GM18502 (cell line): Measurements from ENCODE around the gene AFF1.
"Not testable (repeated sequence)": the region's sequence is repeated elsewhere in the genome, so short reads cannot be mapped to it uniquely, and the experiment has no call there.

ENCODE experiments used
- ATAC-seq: cut with Tn5 transposase; IDR thresholded peaks from one replicate; pipeline ENCODE4 v1.9.1; 2021; ENCODE audit warnings: mild to moderate bottlenecking; ENCODE audit not compliant: unreplicated experiment, poor library complexity

Gene AFF1

DNA sequence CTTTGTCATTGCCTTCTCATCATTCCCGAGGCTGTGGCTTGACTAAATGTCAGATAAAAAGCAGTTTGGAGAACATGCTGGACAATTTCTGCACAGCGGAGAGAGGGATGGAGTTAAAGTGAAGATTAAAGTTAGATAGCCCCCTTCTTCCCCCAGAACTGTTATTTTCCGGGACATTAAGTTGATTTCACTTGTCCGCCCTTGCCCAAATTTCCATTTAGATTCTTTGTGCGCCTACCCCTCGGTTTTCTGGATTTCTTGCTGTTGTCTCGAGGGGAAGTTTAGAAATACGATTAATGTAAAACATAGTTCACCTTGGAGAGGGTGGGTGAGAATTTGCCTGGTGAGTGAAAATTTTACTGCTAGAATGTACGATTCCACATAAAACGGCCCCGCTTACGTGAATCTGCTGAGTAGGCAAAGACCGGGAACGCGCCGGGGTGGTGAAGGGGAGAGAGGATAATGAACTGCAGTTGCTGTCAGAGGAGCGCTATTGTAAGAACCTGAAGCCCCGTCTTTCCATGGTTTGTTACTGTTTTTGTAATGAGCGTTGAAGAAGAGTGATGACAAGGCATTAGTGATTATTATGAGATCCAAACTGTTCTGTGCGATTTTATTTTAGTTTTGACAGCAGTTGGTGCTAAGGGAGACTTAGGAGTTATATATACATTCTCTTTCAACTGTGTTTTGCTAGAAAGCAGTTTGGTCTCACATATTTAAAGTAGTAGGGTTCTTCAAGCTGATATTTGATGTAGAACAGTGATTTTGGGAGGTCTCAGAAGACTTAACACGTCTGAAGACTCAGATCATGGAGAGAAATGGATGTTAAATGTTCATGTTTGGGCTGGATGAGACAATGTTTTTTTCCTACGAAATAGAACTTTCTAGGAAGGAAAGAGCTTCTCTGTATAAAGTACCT lies 73.0 kb downstream of the AFF1 start:
- no peak for ATAC-seq

DNA sequence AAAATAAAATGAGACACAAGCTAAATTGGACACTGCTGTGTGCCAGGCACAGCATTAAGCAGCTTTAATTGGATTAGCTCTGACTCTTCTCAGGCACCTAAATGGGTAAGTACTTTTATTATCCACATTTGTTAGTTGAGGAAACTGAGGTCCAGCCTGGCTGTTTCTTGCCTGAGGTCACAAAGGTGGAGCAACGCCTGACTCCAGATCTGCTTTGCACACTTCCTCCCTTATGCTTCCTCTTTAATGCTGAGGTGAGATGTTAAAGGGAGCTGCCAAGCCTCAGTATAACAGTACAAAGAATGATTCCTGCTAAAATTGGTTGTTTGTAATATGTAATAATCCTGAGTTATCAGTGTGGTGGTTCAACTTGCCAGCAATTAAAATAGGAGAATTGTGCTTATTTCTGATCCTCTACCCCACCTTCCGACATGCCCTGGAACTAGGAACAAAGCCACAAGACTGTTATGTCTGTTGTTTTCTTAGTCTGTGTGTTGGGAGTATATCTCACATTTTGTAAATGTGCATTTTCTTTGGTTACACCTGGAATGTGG lies 74.4 kb downstream of the AFF1 start:
- no peak for ATAC-seq

DNA sequence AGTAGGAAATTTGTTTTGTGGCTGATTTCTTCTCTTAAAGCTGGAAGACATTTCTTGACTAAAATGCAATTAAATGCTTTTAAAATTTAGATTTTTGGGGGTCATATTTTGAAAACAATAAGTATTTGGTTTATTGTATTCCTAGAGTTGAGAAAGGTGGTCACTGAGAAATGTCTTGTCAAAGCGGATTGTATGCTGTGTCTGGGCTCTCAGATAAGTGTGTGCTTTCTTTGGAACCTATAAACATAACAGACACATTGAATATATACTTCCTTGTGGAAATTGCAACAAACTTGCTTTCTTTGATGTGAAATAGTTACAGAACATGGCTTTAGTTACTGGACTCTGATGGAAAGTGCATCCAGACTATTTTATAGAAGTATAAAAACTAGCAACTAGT lies 75.4 kb downstream of the AFF1 start:
- ATAC-seq = no peak

DNA sequence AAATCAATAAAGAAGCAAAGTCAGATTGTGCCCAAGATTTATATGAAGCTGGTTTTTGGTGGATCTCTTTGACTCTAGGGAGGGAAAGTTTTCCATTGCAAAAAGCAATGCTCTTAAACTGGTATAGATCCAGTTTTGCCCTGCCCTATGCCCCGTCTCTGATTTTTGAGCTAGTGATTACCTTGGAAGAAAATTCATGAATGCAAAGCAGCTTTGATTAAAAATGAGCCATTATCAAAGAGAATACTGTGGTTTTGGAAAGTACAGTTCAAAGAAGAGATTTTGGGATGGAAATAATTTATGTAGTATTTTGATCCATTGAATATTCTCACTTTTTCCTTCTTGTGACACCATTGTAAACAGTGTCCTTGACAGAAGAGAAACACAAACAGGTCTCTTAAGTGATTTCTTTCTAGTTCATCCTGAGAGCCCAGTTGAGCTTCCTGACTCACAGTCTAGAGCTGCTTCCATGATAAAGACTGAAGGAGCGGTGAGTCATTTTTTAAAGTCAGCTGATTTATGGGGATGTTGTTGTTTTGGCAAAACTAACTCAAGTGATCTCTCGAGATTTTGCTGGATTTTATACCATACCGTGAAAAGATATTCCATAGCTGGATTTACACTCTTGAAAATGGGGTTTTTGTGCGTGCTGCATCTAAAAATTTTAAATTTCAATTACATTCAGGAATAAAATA lies 76.7 kb downstream of the AFF1 start:
- ATAC-seq = no peak

DNA sequence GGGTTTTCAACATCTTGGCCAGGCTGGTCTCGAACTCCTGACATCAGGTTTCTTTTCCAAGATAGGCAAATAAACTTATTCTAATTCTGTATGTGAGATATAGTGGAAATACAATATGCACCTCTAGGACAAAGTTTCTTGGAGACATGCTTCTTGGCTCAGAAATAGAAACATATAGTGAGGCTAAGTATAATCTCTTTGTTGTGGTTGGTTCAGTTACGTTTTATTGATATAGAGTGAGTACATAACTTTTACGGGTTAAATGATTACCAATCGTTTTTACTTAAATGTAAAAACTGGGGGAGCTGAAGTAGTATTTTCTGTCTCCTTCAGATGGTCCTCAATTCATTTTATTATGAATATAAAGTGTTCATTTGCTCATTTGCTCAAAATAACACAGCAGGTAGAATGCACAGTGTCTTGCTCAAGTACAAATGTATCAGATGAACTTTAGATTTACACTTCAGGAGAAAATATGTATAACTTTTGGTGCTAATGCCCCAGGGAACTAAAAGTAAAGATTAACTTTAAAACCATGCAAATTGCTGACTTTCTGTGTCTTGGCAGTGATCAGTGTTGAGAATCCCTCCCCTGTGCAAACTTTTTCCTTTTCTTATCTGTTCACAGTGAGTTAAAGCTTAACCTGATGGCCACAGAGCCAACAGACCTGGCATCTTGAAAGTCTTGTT lies 77.6 kb downstream of the AFF1 start:
- ATAC-seq = peak; percentile 42

DNA sequence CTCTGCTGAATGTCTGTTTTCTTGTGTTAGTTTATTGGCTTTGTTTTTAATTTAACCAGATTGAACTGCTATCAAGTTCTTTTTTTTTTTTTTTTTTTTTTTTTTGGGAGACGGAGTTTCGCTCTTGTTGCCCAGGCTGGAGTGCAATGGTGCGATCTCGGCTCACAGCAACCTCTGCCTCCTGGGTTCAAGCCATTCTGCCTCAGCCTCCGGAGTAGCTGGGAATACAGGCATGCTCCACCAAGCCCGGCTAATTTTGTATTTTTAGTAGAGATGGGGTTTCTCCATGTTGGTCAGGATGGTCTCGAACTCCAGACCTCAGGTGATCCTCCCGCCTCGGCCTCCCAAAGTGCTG lies 78.1 kb downstream of the AFF1 start:
- not testable (repeated sequence) for ATAC-seq

DNA sequence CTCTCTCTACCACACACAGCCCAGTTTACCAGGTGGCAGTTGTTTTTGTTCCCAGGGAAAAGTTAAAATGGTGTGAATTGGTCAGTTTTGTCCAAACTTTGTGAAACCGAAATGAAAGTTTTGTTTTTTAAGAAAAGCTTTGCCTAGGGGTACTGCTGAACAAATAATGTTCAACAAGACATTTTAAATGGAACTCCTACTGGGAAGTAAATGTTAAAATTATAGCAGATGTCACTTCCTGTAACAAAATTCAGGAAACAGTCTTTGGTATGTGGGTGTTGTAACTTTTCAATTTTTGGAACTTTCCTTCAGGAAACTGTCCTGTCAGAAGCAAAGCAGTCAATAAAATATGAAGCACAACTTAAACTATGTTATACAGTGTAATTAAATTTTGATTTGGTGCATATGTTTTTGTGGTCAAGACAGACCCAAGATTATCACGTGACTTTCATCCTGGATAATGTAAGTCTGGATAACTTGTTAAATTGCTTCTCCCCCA lies 79.5 kb downstream of the AFF1 start:
- ATAC-seq = no peak

DNA sequence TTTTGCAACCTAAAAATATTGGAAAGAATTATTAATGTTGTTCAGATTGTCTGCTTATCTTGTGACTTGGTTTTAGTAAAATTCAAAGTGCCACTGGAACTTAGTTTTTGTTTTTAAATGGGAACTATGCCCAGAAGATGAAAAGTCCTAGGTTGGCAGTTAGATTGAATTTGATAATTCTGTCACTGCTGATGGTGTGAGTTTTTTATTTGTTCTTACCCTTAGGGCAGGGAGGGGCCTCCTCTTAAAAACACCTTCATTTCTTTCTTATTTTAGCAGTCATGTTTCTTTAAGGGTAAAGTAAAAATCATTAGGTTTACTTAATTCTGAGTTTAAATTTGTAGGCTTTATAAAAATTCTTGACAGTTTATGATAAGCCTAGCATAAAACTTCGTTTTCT lies 80.6 kb downstream of the AFF1 start:
- no peak for ATAC-seq

DNA sequence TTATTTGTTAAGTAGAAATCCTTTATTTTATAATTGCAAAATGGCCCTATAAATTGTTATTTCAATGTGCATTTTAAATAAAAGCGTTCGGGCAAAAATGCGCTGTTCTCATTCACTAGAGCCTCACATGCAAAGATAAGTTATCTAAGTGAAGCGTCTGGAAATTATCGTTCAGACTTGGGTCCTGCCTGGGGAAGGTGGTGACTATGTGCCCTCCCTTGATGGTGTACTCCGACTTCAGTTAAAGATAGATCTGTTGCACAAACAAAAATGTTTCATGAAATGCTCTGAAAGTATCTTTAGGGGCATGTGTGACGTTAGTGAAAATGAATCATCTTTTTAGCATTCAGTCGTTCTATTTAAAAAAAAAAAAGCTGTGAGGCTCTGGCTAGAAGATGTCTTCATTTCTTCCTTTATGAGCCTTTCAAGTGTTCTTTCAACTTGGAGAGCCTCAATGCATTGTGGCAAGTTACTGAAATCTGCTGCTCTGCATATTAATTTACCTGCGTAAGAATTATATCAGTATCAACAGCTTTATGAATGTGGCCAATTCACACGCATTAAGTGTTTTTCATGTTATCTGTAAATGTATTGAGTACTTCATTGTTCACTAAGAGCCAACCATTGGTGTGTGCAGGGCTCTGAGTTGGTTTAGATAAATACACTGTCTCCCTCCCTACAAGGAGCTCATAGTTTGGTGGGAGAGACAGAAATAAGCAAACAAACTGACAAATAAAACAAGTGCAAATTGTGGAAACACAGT lies 83.0 kb downstream of the AFF1 start:
- ATAC-seq = no peak

DNA sequence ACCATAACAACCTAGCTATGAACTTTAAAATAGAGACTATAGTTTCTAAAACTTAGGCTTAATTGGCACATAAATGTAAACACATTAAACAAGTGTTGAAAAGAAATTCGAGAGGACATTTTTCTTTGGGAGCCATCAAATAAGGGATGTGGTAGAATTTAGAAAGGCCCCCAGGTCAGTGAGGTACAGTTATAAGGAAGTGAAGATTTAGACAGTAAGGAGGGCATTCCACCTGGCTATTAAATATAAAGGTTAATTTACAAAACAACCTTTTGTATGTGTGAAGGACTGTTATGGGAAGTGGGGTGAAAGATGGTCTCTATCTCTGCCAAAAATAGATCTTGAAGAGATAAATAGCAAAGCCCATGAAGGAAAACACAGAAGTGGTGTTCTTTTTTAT lies 83.9 kb downstream of the AFF1 start:
- no peak for ATAC-seq

DNA sequence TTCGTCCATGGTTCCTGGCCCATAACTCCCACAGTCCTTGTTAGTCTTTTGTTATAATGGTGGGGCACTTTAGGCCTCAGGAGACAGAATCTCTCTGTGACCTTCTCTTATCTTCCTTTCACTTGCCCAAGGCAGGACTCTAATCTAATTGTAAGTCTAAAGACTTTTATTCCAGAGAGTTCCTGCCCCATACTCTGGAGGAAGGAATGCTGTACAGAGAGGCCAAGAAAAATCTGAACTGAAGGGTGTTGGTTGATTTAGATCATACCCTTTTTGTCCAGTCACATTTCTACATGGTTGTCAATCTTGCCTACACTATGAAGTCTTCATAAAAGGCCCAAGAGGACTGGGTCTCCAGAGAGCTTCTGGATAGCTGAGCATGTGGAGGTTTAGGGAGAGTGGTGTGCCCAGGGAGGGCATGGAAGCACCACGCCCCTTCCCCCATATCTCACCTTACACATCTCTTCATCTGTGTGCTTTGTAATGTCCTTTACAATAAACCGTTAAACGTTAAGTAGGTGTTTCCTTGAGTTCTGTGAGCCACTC lies 84.5 kb downstream of the AFF1 start:
- no peak for ATAC-seq

DNA sequence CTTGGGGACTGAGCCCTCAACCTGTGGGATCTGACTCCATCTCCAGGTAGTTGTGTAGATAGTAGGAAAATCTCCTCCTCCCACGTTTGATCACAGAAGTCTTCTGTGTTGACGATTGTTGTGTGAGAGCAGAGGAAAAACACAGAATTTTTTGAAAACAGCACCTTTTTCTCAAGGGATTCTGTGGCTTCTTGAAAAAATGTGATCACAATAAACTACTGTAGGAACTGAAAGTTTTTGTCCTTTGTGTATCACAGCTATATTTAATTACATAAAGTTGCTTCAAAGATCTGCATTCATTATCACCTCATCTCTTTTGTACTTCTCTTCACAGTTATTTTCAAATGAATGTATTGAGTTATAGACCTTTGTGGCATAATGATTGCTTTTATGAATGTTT lies 85.1 kb downstream of the AFF1 start:
- ATAC-seq = no peak

DNA sequence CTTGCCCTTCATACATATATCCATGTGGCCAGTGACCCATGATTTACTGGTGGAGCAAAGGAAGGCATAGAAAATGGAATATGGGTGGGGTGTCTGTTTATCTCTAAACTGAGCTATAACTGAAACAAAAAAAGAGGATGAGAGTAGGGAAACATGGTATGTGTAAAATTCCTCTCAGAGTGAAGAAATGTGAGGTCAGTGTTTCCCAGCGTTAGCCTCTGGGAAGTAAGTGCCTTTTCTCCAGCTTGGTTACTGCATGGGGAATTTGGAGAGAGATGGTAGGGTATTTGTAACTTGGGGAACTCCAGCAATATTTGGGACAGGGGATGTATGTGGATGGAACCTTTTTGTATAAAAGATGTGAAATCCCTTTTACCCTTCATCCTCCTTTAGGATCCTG lies 89.4 kb downstream of the AFF1 start:
- no peak for ATAC-seq

DNA sequence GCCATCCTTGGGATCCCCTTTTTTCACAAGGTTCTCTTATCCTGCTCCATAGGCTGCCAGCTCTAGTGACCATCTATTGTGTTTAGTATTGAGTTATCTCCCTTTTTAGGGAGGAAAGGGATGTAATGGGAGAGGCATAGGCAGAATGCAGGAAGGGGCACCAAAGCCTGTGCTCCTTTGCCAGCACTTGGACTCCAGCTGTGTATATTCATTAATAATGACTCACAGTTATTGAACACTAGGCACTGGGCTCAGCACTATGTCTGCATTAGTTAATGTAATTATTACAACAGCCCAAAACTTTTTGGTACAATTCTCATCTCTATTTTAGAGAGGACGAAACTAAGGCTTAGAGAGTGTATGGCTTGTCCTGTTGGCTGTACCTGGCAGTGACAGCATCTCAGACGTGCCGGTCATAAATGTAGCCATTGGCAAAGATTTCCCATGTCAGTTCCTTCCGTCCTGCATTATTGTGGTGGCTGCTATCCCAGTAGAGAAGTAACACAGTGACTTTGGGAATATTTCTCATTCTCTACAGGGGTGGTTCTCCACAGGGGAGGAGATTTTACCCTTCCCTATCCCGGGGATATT lies 90.3 kb downstream of the AFF1 start:
- ATAC-seq = no peak

DNA sequence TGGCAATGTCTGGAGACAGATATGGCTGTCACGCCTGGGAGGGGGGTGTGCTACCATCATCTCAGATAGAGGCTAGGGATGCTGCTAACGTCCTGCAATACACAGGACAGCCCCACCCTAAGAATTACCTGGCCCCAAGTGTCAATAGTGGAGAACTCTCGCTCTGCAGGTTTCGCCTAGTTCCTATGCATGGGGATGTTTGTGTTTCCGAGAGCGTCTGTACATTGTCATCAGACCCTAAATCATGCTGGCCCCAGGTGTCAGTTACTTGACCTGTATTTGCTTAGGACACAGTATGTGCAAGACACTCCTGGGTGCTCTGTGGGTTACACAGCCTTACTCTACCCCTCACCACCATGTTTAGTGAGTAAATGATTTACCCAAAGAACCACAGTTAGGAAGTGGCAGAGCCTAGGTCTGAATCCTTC lies 90.8 kb downstream of the AFF1 start:
- ATAC-seq = peak; percentile 26

DNA sequence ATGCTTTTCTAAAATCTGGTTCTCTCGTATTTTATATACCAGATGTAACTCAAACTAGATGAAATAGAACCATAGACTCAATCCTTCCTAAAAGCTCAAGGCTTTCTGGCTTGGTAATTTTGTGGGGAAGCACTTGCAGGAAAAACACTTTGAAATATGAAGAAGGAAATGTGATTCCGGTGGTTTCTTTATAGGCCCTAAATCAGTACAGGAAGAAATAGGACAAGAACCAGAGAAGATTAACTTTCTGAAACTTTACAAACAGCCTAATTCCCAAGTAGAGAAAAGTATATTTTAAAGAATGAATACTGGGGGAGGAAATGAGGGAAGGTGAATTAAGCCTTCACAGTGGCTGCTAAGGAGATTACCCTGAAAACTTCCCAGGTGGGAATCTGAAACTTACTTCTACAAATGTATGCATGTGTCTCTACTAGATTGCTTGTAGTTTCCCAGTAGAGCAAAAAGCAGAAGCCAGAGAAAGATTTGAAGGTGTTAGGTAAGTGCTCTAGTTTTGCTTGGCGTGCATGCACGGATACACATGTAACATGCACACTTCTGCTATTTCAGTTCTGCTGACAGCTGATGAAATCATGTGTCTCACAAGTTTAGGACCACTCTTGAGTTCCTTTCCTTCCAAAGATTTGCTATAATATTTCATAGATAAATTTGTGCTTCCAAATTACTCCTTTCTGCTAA lies 92.1 kb downstream of the AFF1 start:
- peak; percentile 89 for ATAC-seq

DNA sequence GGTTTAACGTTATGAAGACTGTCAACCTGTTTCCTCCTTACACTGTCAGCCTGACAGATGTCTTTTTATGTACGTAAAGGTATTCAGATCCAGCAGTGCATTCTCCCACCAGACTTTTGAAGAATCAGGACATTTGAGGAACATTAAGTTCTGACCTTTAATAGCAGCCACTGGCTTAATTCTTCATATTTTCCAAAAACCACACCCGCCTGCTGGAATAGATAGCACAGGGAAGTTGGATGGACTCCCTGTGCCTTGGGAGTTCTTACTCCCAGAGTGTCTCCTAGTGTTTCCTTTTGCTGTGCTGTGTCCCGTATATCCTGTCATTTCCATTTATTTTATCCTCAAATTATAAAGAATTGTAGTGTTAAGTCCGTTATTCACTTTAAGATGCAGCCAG lies 94.5 kb downstream of the AFF1 start:
- ATAC-seq = no peak

DNA sequence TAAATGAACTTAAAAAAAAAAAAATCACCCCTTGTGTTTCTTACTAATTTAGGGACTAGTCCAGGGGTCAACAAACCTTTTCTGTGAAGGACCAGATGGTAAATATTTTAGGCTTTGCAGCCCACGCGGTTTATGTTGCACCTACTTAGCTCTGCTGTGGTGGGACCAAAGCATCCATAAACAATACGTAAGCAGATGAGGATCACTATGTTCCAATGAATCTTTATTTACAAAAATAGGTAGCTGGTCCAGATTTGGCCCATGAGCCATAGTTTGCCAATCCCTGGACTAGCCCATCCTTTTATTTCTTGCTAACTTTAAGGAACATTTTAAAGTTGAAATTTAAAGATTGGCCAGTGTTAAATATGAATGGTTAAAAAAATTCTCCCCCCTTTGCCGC lies 95.3 kb downstream of the AFF1 start:
- no peak for ATAC-seq
